ENCODE results near the gene DCDC2B. TPM values are rescaled to one million over a fixed set of nuclear protein-coding genes. Genes with fewer than 3 reads are reported as not detected.

The DCDC2B gene
- total and polyA plus RNA-seq, 2 of the 13 experiments (the other 11 are each of a cell fraction or from before 2014, with no cell fraction given), result not detected

DNA sequence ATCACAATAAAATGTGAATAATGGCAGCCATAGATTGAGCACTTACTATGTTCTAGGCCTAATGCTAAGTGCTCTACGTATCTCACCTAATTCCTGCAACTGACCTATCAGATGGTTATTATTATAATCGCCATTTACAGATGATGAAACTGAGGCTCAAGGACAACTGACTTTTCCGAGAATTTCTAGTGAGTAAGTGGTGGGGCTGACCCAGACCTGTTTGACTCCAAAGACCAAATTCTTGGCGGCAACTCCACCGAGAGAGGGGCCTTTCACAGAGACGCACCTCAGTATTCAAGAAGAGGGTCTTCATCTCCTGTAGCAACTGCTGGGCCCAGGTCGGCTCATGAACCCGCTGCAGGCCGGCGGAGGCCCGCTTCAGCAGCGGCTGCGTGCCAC, 12.7 kb downstream of the DCDC2B start:
- peak overlapping the region; percentile 82 to 89 (median 85) for H3K4me3 ChIP-seq (replicated peaks in 1 of 3; ENCODE audit: insufficient read depth in 1 of 3, low read depth in 2 of 3, low read length in 3 of 3)
- WGBS (ENCODE audit: low lambda C conversion rate), result 0% methylated on average over 6 of the region's 13 CpGs
- peak overlapping the region; percentile 91 for H3K4me2 ChIP-seq (ENCODE audit: low read depth, low read length)
- H3K79me2 ChIP-seq (ENCODE audit: insufficient read depth, low read length), result peaks cover 29% of the 10 kb centered on the region
- in situ Hi-C loops (cut with HindIII; ENCODE audit: extremely low pct_ligation_motif_present, low pct_unique_long_range_greater_than_20kb) (no loop called here), intact Hi-C loops (cut with micrococcal nuclease; ENCODE audit: unreplicated experiment) (no loop called here)
- H4K20me1 ChIP-seq (ENCODE audit: insufficient read depth, low read length), result no peaks in the 10 kb centered on the region; the same call in 1 of the 2 replicates
- ATAC-seq (no peak), FAIRE-seq (no peak), DNase-seq (ENCODE audit: low spot score) (no peak)
- H3K27me3 ChIP-seq (ENCODE audit: control insufficient read depth in 1 of 2, insufficient read depth in 2 of 2, low read length in 2 of 2), result no peaks in the 10 kb centered on the region; a peak in 2 of 5 replicates
- ChIA-PET POLR2A (interaction anchor here (0.9 to 1.8 kb wide), 3 partner anchors 30 to 70 kb away, joined by 3 to 4 read pairs (median 4); partner anchors contain the start of genes HDAC1, LCK and TXLNA), CTCF (ENCODE audit: low intra/inter-chr PET ratio, low total read pairs) (no interaction called here)
- H2AFZ ChIP-seq (ENCODE audit: low read length), result no peak overlapping the region
- TF ChIP-seq ZNF24 (IDR thresholded peaks at IDR 0.05), result no peak
- TF ChIP-seq, protein P1, sequence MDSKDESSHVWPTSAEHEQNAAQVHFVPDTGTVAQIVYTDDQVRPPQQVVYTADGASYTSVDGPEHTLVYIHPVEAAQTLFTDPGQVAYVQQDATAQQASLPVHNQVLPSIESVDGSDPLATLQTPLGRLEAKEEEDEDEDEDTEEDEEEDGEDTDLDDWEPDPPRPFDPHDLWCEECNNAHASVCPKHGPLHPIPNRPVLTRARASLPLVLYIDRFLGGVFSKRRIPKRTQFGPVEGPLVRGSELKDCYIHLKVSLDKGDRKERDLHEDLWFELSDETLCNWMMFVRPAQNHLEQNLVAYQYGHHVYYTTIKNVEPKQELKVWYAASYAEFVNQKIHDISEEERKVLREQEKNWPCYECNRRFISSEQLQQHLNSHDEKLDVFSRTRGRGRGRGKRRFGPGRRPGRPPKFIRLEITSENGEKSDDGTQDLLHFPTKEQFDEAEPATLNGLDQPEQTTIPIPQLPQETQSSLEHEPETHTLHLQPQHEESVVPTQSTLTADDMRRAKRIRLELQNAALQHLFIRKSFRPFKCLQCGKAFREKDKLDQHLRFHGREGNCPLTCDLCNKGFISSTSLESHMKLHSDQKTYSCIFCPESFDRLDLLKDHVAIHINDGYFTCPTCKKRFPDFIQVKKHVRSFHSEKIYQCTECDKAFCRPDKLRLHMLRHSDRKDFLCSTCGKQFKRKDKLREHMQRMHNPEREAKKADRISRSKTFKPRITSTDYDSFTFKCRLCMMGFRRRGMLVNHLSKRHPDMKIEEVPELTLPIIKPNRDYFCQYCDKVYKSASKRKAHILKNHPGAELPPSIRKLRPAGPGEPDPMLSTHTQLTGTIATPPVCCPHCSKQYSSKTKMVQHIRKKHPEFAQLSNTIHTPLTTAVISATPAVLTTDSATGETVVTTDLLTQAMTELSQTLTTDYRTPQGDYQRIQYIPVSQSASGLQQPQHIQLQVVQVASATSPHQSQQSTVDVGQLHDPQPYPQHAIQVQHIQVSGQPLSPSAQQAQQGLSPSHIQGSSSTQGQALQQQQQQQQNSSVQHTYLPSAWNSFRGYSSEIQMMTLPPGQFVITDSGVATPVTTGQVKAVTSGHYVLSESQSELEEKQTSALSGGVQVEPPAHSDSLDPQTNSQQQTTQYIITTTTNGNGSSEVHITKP (CRISPR knock-in tag; IDR thresholded peaks at IDR 0.05; ENCODE audit: low read depth), result 0 out of 2 replicates have a peak, but pooled peaks have one; percentile 0
- TF ChIP-seq, protein P2, sequence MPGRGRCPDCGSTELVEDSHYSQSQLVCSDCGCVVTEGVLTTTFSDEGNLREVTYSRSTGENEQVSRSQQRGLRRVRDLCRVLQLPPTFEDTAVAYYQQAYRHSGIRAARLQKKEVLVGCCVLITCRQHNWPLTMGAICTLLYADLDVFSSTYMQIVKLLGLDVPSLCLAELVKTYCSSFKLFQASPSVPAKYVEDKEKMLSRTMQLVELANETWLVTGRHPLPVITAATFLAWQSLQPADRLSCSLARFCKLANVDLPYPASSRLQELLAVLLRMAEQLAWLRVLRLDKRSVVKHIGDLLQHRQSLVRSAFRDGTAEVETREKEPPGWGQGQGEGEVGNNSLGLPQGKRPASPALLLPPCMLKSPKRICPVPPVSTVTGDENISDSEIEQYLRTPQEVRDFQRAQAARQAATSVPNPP (CRISPR knock-in tag; IDR thresholded peaks at IDR 0.05), result 0 out of 2 replicates have a peak, but pooled peaks have one; percentile 28
- H3K9me3 ChIP-seq (ENCODE audit: low read length), result no peaks in the 10 kb centered on the region
- peaks cover 13 to 27% of the 10 kb centered on the region in 2 experiments; a peak in 4 of 5 replicates for H3K36me3 ChIP-seq (replicated peaks in 1 of 2; ENCODE audit: control insufficient read depth in 1 of 2, insufficient read depth in 2 of 2, low read length in 2 of 2)
- peak overlapping the region; percentile 91 for H3K9ac ChIP-seq (ENCODE audit: insufficient read depth, low read depth, low read length)
- H3K27ac ChIP-seq (ENCODE audit: extremely low read length, insufficient read depth, low read length), result peak overlapping the region; percentile 69
- peaks cover 29% of the 10 kb centered on the region for H3K4me1 ChIP-seq (ENCODE audit: insufficient read depth, low read length)
- TSS peak; percentile 47 for BruUV-seq (replicated peaks)
